GM12878 (cell line): ENCODE results near the gene FOXP1. TPM values are rescaled to one million over a fixed set of nuclear protein-coding genes. Genes with fewer than 3 reads are reported as not detected.
A peak's percentile ranks its signal among the peaks of the same experiment; 100 is the strongest.

ENCODE experiments used
- ATAC-seq: fragments of 200-7000 bp; cut with Tn5 transposase; 3 replicates; pipeline ENCODE4 v1.9.1; 2020; ENCODE audit warnings: mild to moderate bottlenecking, moderate library complexity
- BruUV-seq: library from RNA; stranded (reverse); fragments of 400-500 nt; replicated peaks from 2 replicates; lab custom pipeline; 2021; lab: Mats Ljungman, UMichigan
- CTCF ChIA-PET: fragments of 300-600 bp; sonication (Branson Sonifier 250); formaldehyde crosslinking; extraction: SDS; loops from one replicate; lab custom pipeline; 2021; ENCODE audit warnings: inconsistent platforms; lab: Yijun Ruan, JAX
- POLR2A ChIA-PET: fragments of 350-600 bp; formaldehyde crosslinking; extraction: SDS; loops from one replicate; lab custom pipeline; 2021; ENCODE audit warnings: inconsistent platforms; lab: Charles Lee
- RAD21 ChIA-PET: fragments of 300-600 bp; sonication (Branson Sonifier 250); formaldehyde crosslinking; loops from one replicate; lab custom pipeline; 2023; ENCODE audit warnings: antibody characterized with exemption; ENCODE audit not compliant: unreplicated experiment; lab: Charles Lee
- SMC1A ChIA-PET: fragments of 300-600 bp; sonication (Branson Sonifier 250); formaldehyde crosslinking; loops from one replicate; lab custom pipeline; 2023; ENCODE audit not compliant: unreplicated experiment, uncharacterized antibody; lab: Charles Lee
- DNase-seq: peaks from one replicate; pipeline ENCODE4 v3.0.0-alpha.2; 2011; ENCODE audit warnings: low read depth, low spot score
- FAIRE-seq: peaks from 3 replicates; lab custom pipeline; 2011; peaks lifted over from hg19 to GRCh38; lab: Jason Lieb, UNC
- H2AFZ ChIP-seq: 2 replicates; pipeline ENCODE4 v1.6.0; 2011; ENCODE audit warnings: low read depth, low read length, control low read depth; ENCODE audit not compliant: control insufficient read depth
- H3K27ac ChIP-seq: 2 replicates; pipeline ENCODE4 v1.5.1; 2011; ENCODE audit warnings: control low read depth; ENCODE audit not compliant: control insufficient read depth, insufficient read depth
- H3K27me3 ChIP-seq, 2 experiments: replicated peaks in 1 of 2; 2 replicates each; pipeline versions ENCODE4 v1.6.0 to v1.6.1; 2011; ENCODE audit warnings: low read length in 1 of 2; ENCODE audit not compliant: control insufficient read depth in 2 of 2, insufficient read depth in 2 of 2
- H3K36me3 ChIP-seq, 2 experiments: 2 replicates each; pipeline ENCODE4 v1.5.1; 2011; ENCODE audit warnings: low read length in 1 of 2; ENCODE audit not compliant: control insufficient read depth in 2 of 2, insufficient read depth in 2 of 2
- H3K4me1 ChIP-seq: 2 replicates; pipeline ENCODE4 v1.6.1; 2011; ENCODE audit warnings: mild to moderate bottlenecking, low read length, moderate library complexity, mixed read lengths; ENCODE audit not compliant: control insufficient read depth, insufficient read depth
- H3K4me2 ChIP-seq: 2 replicates; pipeline ENCODE4 v1.6.0; 2011; ENCODE audit warnings: control low read depth; ENCODE audit not compliant: control insufficient read depth, insufficient read depth
- H3K4me3 ChIP-seq: fragments of 200-600 bp; sonication (generic); 2 replicates; pipeline ENCODE4 v1.5.1; 2016
- H3K79me2 ChIP-seq: 2 replicates; pipeline ENCODE4 v1.6.0; 2011; ENCODE audit warnings: low read length; ENCODE audit not compliant: control insufficient read depth, insufficient read depth
- H3K9ac ChIP-seq: 2 replicates; pipeline ENCODE4 v1.8.0; 2011; ENCODE audit warnings: low read length, control low read depth, mixed read lengths; ENCODE audit not compliant: control insufficient read depth, insufficient read depth
- H3K9me3 ChIP-seq: replicated peaks from 3 replicates; pipeline ENCODE4 v1.5.1; 2011; ENCODE audit warnings: mild to moderate bottlenecking, low read length; ENCODE audit not compliant: control insufficient read depth, insufficient read depth
- H4K20me1 ChIP-seq: 2 replicates; pipeline ENCODE4 v1.6.0; 2011; ENCODE audit not compliant: control insufficient read depth, insufficient read depth
- GABPA ChIP-seq: IDR thresholded peaks from 2 replicates; pipeline ENCODE4 v1.6.1; 2014; ENCODE audit warnings: antibody characterized with exemption, low read depth, mild to moderate bottlenecking, inconsistent platforms
- KDM1A ChIP-seq: fragments of 200-600 bp; sonication (generic); IDR thresholded peaks from 2 replicates; pipeline ENCODE4 v1.6.1; 2016; ENCODE audit warnings: borderline replicate concordance
- NFYA ChIP-seq: IDR thresholded peaks from 2 replicates; pipeline ENCODE4 v1.6.1; 2011; ENCODE audit warnings: low read depth, mild to moderate bottlenecking, low read length, improper control_type of control experiment, borderline replicate concordance
- RAD21 ChIP-seq: IDR thresholded peaks from 2 replicates; pipeline ENCODE4 v1.6.1; 2011; ENCODE audit warnings: mild to moderate bottlenecking, low read depth, low read length, moderate library complexity; ENCODE audit not compliant: insufficient read depth
- SMC3 ChIP-seq: IDR thresholded peaks from 2 replicates; pipeline ENCODE4 v1.6.1; 2011; ENCODE audit warnings: low read length, improper control_type of control experiment, borderline replicate concordance
- TCF3 ChIP-seq: IDR thresholded peaks from 2 replicates; pipeline ENCODE4 v1.6.1; 2012; ENCODE audit warnings: low read depth, mild to moderate bottlenecking, low read length, borderline replicate concordance; ENCODE audit not compliant: insufficient read depth
- YBX1 ChIP-seq: fragments of 450-650 bp; IDR thresholded peaks from 2 replicates; pipeline ENCODE4 v1.6.1; 2016; ENCODE audit warnings: antibody characterized with exemption
- WGBS: methylation state at CpG from one replicate; pipeline ENCODE4 v1.1.6; 2016; ENCODE audit warnings: low lambda C conversion rate; ENCODE audit not compliant: insufficient replicate concordance, insufficient coverage; ENCODE audit errors: missing lambda C conversion rate; 5-methylcytosine and 5-hydroxymethylcytosine counted together
- in situ Hi-C: fragments of 300-500 bp; cut with MboI; formaldehyde crosslinking; loops from 9 replicates; pipeline ENCODE4 v1.14.3; 2018; ENCODE audit warnings: mixed read lengths
- intact Hi-C: fragments of 100-400 bp; cut with micrococcal nuclease; formaldehyde crosslinking; loops from one replicate; pipeline ENCODE4 v1.14.2; 2022; ENCODE audit not compliant: unreplicated experiment
- polyA plus RNA-seq, 11 experiments: library from polyadenylated mRNA; depleted of rRNA in 4 of 11; unstranded in 6 of 11; stranded (reverse) in 5 of 11; fragments of >200 nt; fragmentation: Nextera tagmentation in 4 of 11; fragmentation: Illumina TruSeq in 1 of 11; extraction: Ambion mirVana in 4 of 11; extraction: Trizol in 1 of 11; gene quantifications; 1 replicate in 1 of 11; 2 replicates in 10 of 11; pipeline versions ENCODE4 v1.2.1 to v1.2.3, GENCODE V29; 2011 to 2016; ENCODE audit warnings: inconsistent platforms in 2 of 11, missing spikeins in 2 of 11, low read depth in 1 of 11
- total RNA-seq, 4 experiments: library from RNA; depleted of rRNA in 3 of 4; stranded (reverse); fragments of >200 nt in 3 of 4; fragmentation: Illumina TruSeq in 1 of 4; extraction: Trizol in 1 of 4; gene quantifications; 2 replicates each; pipeline versions ENCODE4 v1.2.1 to v1.2.3, GENCODE V29; 2013 to 2021
- TF ChIP-seq, protein P1 (sequence below), 3 experiments: IDR thresholded peaks in 2 of 3; conservative IDR thresholded peaks in 1 of 3; 2 replicates each; pipeline ENCODE4 v1.5.1; 2011; ENCODE audit warnings: low read depth in 3 of 3, low read length in 3 of 3, mild to moderate bottlenecking in 3 of 3, control low read depth in 2 of 3, moderate library complexity in 2 of 3, inconsistent platforms in 1 of 3, mixed read lengths in 1 of 3; ENCODE audit not compliant: control insufficient read depth in 2 of 3, insufficient read depth in 1 of 3; ENCODE audit errors: extremely low read depth in 1 of 3

FOXP1 gene
- total and polyA plus RNA-seq, 10 of the 15 experiments (the other 5 are each of a cell fraction or from before 2014, with no cell fraction given): 0.05 to 1.6 (median 0.20) TPM; not detected in 1

GRCh38 chr3:71070497-71071463, 512.7 kb downstream of the FOXP1 start (continued):
- TF ChIP-seq KDM1A (no peak), YBX1 (no peak), GABPA (no peak), TCF3 (no peak)

GRCh38 chr3:71069797-71070196, 513.7 kb downstream of the FOXP1 start:
- Histone ChIP-seq H4K20me1 (no peaks in the 10 kb centered on the region), H3K9ac (no peak overlapping the region)
- WGBS: 50% methylated on average over 4 of the region's 4 CpGs
- peak; percentile 77 for ATAC-seq
- TF ChIP-seq, protein P1, sequence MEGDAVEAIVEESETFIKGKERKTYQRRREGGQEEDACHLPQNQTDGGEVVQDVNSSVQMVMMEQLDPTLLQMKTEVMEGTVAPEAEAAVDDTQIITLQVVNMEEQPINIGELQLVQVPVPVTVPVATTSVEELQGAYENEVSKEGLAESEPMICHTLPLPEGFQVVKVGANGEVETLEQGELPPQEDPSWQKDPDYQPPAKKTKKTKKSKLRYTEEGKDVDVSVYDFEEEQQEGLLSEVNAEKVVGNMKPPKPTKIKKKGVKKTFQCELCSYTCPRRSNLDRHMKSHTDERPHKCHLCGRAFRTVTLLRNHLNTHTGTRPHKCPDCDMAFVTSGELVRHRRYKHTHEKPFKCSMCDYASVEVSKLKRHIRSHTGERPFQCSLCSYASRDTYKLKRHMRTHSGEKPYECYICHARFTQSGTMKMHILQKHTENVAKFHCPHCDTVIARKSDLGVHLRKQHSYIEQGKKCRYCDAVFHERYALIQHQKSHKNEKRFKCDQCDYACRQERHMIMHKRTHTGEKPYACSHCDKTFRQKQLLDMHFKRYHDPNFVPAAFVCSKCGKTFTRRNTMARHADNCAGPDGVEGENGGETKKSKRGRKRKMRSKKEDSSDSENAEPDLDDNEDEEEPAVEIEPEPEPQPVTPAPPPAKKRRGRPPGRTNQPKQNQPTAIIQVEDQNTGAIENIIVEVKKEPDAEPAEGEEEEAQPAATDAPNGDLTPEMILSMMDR (IDR thresholded peaks at IDR 0.05 in 2 of 3, conservative IDR thresholded peaks at IDR 0.05 in 1 of 3; ENCODE audit: control insufficient read depth in 2 of 3, extremely low read depth in 1 of 3, insufficient read depth in 1 of 3, low read depth in 3 of 3, low read length in 3 of 3): peak; percentile 41 to 53 (median 52); a peak in 5 of 6 replicates
- peak; percentile 71 for TF ChIP-seq RAD21
- TF ChIP-seq NFYA: no peak
- peak; percentile 57; the same call in 1 of the 2 replicates for TF ChIP-seq SMC3
- TF ChIP-seq, all 136 proteins: peak for 3
- Histone ChIP-seq H3K9me3 (no peaks in the 10 kb centered on the region; the same call in 2 of the 3 replicates), H3K36me3 (no peaks in the 10 kb centered on the region), H3K79me2 (no peaks in the 10 kb centered on the region), H3K4me2 (no peak overlapping the region), H3K4me3 (no peak overlapping the region), H3K27ac (no peak overlapping the region), H2AFZ (no peak overlapping the region), H3K4me1 (no peaks in the 10 kb centered on the region), H3K27me3 (peaks cover 4 to 9% of the 10 kb centered on the region in 2 experiments; a peak in 3 of 4 replicates)
- no TSS peak for BruUV-seq
- SMC1A ChIA-PET: interaction anchor here (1.6 kb wide), 1 partner anchor 10 kb away, joined by 4 read pairs; no protein-coding TSS in a partner anchor
- DNase-seq (no peak), FAIRE-seq (no peak)
- in situ Hi-C loops: no loop called here
- CTCF ChIA-PET: no interaction called here
- POLR2A ChIA-PET: no interaction called here
- intact Hi-C loops: loop anchor here (1.0 to 5.0 kb wide), 3 partner anchors 62 to 518 kb away; no protein-coding TSS in a partner anchor
- RAD21 ChIA-PET: no interaction called here
